ENCODE data around the gene AKR1C2. TPM values are rescaled to one million over a fixed set of nuclear protein-coding genes. Genes with fewer than 3 reads are reported as not detected.
"Not testable (repeated sequence)": the region's sequence is repeated elsewhere in the genome, so short reads cannot be mapped to it uniquely, and the experiment has no call there.

AKR1C2 gene
- total RNA-seq, 1 experiment from 2014 or later: not detected

DNA sequence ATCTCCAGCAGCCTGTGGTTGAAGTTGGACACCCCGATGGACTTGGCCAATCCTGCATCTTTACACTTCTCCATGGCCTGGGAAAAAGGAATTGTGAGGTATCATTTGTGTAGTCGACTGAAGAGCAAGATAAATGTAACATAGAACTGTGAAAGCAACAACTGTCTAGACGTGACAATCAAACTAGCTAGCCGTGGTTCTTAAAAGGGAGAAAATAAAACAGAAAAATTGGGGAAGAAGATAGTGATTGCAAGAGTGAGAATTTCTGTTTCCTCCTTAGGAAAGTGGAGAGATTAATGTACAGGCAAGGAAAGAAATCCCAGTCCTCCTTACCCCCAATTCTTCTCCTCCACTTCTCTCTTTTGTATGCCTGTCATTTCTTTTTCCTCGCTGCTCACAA, 5.0 kb downstream of the AKR1C2 start:
- in situ Hi-C loops (cut with HindIII; ENCODE audit: low sequenced_read_pairs): no loop called here

GRCh38 chr10:4994260-4994659, 9.4 kb downstream of the AKR1C2 start:
- in situ Hi-C loops (cut with HindIII; ENCODE audit: low sequenced_read_pairs); DNase-seq (ENCODE audit: low spot score): not testable (repeated sequence)

More for the DNA sequence above, 5.0 kb downstream of the AKR1C2 start:
- DNase-seq (ENCODE audit: low spot score): no peak

DNA sequence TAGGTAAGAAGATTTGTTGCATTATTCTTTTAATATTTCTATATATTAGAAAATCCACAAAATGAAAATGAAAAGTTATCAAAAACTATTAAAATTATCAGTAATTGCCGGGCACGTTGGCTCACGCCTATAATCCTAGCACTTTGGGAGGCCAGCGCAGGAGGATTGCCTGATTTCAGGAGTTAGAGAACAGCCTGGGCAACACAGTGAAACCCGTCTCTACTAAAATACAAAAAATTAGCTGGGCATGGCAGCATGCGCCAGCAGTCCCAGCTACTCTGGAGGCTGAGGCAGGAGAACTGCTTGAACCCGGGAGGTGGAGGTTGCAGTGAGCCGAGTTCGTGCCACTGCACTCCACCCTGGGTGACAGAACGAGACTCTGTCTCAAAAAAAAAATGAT, 11.1 kb downstream of the AKR1C2 start:
- DNase-seq (ENCODE audit: low spot score); in situ Hi-C loops (cut with HindIII; ENCODE audit: low sequenced_read_pairs): not testable (repeated sequence)

DNA sequence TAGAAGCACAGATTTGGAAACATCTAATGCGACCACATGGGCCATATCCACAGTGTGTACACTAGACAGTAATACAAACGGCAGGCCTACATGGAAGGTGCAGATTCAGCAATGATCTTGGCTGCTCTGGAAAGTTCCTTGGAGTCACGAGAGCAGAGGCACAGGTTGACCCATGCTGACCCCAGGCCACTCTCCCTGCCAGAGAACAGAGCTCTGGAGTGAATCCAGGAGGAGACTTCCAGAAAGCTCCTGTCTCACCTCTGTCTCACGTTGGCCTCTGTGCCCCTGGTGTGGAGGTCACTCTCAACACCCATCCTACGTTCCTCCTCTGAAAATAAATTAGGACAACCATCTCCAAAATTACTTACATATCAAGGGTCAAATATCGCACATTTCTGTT, 12.2 kb downstream of the AKR1C2 start:
- DNase-seq (ENCODE audit: low spot score); in situ Hi-C loops (cut with HindIII; ENCODE audit: low sequenced_read_pairs): not testable (repeated sequence)

DNA sequence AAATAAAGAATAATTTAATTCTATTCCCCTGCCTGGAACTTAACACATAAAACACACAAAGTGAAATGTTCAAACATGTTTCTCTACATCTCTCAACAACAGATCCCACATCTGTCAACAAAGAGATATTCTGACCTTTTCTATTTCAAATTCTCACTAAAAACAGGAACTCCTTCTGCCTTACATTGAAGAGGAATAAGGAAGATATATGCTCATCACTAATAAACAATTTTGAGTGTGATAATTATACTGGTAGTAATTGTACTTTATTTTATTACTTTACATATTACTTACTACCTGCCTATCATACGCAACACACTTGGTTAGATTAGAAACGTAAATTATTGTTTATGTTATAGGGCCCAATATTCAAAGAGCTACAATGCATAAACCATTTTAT, 13.4 kb downstream of the AKR1C2 start:
- no peak for DNase-seq (ENCODE audit: low spot score)

DNA sequence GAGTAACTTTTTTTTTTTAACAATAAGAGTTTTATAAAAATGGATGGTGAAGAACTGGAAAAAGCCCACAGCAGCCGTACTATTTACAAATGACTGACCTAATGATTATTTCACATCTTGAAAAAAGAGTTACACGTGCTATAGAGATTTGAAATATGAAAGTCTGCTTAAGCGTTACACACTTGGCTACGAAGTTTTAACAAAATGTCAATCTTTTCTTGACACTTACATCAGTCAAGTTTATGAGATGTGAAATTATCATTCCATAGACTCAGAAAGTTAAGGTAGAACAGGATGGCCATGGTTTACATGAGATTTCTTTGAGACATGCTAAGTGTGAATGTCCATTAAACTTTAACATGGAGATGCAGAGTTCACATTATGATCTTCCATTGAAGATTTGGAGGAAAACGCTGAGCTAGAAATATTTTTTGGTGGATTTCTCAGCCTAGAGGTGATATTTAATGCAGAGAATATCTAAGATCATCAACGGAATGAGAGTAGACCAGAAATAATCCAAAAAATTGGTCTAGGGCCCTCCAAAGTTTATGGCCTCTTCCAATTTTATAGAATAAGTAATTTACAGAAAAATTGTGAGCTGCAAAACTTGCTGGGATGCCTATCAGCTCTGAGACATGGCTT, 15.5 kb downstream of the AKR1C2 start:
- DNase-seq (ENCODE audit: low spot score); in situ Hi-C loops (cut with HindIII; ENCODE audit: low sequenced_read_pairs): not testable (repeated sequence)

More for the DNA sequence above, 13.4 kb downstream of the AKR1C2 start:
- in situ Hi-C loops (cut with HindIII; ENCODE audit: low sequenced_read_pairs): no loop called here

- in situ Hi-C loops (cut with HindIII; ENCODE audit: low sequenced_read_pairs): no loop called here
- no peak for DNase-seq (ENCODE audit: low spot score)
These were observed 18.6 kb downstream of the AKR1C2 start for GRCh38 chr10:4984971-4985594.

- DNase-seq (ENCODE audit: low spot score): no peak
- in situ Hi-C loops (cut with HindIII; ENCODE audit: low sequenced_read_pairs): no loop called here
These were observed 19.4 kb downstream of the AKR1C2 start for GRCh38 chr10:4984223-4984622.

DNA sequence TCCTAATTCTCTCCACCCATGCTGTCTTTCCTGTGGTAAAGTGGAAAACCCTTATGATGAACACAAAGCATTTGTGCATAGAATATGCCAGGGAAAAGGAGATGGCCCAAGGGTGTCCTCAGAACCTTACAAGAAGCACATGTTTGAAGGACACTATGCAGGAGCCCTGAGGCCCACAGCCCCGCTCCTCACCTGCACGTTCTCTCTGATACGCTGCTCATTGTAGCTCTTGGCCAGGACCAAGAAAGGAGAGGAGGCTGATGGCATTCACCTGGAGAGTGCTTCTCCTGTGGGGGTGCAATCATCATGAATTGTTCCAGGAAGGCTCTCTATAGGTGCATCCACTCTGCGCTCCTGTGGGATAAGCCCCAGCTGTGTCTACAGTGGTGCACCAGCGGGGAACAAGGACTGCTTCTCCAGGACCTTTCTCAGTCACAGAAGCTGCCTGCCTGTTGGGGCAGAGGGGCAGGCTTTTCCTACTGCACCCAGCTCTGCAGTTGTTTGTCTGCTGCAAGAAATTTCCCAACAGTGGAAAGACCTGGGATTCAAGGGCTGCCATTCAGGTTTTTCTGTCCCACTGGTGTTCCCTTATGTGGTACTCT, 19.9 kb downstream of the AKR1C2 start:
- in situ Hi-C loops (cut with HindIII; ENCODE audit: low sequenced_read_pairs): no loop called here
- no peak for DNase-seq (ENCODE audit: low spot score)

DNA sequence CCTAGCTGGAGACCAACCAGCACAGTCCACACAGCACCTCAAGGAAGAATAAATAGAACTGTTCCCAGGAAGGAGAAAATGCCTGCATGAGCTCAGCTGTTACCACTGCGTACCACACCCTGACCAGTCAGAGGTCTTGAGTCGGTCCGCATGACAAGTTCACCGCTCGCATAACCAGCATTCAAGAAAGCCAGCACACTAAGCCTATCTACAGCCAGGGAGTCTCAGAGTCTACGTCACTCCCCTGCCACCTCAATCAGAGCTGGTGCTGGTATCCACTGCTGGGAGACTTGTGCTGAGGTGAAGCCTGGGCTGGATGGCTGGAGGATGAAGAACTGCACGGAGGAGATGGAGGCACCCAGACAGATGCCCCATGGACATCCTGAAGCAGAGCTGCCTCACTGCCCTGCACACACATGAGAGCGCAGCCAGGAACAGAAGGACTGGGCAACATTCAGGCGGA, 20.9 kb downstream of the AKR1C2 start:
- in situ Hi-C loops (cut with HindIII; ENCODE audit: low sequenced_read_pairs): no loop called here
- no peak for DNase-seq (ENCODE audit: low spot score)

DNA sequence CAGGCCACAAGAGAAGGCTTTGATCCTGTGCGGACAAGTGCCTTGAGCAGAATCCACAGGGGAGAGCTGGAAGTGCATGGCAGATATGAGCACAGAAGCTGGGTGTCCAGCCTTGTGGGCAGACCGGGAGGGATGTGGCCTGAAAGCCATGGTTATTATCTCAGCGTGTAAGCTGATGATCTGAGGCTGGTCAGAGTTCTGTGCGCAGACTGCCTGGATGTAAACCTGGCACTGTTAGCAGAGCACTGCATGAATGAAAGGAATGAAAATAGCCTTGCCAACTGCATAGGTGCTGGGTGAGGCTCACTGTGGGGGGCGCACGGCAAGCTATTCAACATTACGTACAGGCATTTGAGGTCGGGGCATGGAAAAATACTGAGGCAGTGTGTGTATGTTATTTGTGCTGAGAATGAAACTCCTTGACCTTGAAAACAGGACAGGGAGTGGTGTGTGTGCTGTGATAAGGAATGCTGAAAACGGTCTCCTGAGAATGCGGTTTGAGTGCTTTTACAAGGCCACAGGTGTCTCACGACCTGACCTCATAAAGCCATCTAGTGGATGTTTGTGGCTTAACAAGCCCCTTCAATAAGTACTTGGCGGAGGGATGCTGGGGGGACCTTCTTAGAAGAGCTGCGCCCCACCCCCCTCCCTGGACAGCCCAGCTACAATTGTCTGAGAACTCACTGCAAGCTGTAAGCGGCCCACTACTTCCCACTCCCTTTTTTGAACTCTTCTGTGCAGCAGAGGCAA, 21.8 kb downstream of the AKR1C2 start:
- in situ Hi-C loops (cut with HindIII; ENCODE audit: low sequenced_read_pairs): no loop called here
- DNase-seq (ENCODE audit: low spot score): peak; percentile 15

- DNase-seq (ENCODE audit: low spot score): no peak
- in situ Hi-C loops (cut with HindIII; ENCODE audit: low sequenced_read_pairs): no loop called here
These were observed 22.9 kb downstream of the AKR1C2 start for GRCh38 chr10:4980793-4981192.

GRCh38 chr10:4978870-4979269, 24.8 kb downstream of the AKR1C2 start:
- in situ Hi-C loops (cut with HindIII; ENCODE audit: low sequenced_read_pairs): no loop called here

DNA sequence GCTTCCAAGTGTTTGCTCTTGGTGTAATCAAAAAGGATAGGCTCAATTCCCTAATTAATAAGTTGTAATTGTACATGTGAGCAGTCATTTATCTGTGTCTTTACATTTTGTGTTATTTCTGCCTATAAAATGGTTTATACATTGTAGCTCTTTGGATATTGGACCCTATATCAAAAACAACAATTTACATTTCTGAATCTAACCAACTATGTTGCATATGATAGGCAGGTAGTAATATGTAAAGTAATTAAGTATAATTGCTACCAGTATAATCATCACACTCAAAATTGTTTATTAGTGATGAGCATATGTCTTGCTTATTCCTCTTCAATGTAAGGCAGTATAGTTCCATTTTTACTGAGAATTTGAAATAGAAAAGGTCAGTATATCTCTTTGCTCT, 26.6 kb downstream of the AKR1C2 start:
- DNase-seq (ENCODE audit: low spot score): no peak
- in situ Hi-C loops (cut with HindIII; ENCODE audit: low sequenced_read_pairs): no loop called here

More at GRCh38 chr10:4978870-4979269, 24.8 kb downstream of the AKR1C2 start:
- no peak for DNase-seq (ENCODE audit: low spot score)

GRCh38 chr10:4974400-4974799, 29.3 kb downstream of the AKR1C2 start:
- in situ Hi-C loops (cut with HindIII; ENCODE audit: low sequenced_read_pairs); DNase-seq (ENCODE audit: low spot score): not testable (repeated sequence)

GRCh38 chr10:4973294-4973693, 30.4 kb downstream of the AKR1C2 start:
- in situ Hi-C loops (cut with HindIII; ENCODE audit: low sequenced_read_pairs); DNase-seq (ENCODE audit: low spot score): not testable (repeated sequence)

GRCh38 chr10:4972369-4973142, 31.1 kb downstream of the AKR1C2 start:
- in situ Hi-C loops (cut with HindIII; ENCODE audit: low sequenced_read_pairs); DNase-seq (ENCODE audit: low spot score): not testable (repeated sequence)

- in situ Hi-C loops (cut with HindIII; ENCODE audit: low sequenced_read_pairs); DNase-seq (ENCODE audit: low spot score): not testable (repeated sequence)
These were observed 33.3 kb downstream of the AKR1C2 start for GRCh38 chr10:4970362-4970761.

DNA sequence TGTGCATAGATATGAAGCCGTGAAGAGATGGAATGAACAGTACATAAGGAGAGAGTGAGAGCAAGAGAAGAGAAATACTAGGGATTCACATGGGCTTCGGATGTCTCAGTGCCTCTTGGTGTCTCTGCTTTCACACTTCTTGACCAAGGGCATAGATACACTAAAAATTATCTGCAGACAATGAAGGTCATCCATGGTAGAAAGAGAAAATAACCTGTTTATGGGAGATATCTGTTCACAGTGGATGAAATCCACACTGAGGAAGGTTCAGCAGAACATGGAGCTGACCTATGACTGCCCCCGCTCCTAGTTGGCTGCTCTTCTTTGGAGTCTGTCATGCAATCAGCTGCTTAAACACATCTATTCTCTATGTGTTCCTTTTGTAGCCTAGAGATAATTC, 34.4 kb downstream of the AKR1C2 start:
- DNase-seq (ENCODE audit: low spot score); in situ Hi-C loops (cut with HindIII; ENCODE audit: low sequenced_read_pairs): not testable (repeated sequence)
